ENCODE measurements around the gene BIRC5. TPM values are rescaled to one million over a fixed set of nuclear protein-coding genes. Genes with fewer than 3 reads are reported as not detected.

BIRC5 gene
- total RNA-seq, 1 donor from 2014 or later, result 5.8 TPM

GRCh38 chr17:78255953-78256706 is 42.1 kb downstream of the BIRC5 start:
- Histone ChIP-seq H3K4me3 (ENCODE audit: insufficient read depth, low read depth, low read length) (no peak overlapping the region), H3K27me3 (ENCODE audit: insufficient read depth, low read length) (no peaks in the 10 kb centered on the region), H2AFZ (ENCODE audit: low read depth, low read length) (no peak overlapping the region), H3K4me2 (ENCODE audit: low read length) (no peak overlapping the region), H3K9ac (ENCODE audit: low read length) (no peak overlapping the region), H3K27ac (ENCODE audit: low read depth, low read length) (no peak overlapping the region), H4K20me1 (ENCODE audit: insufficient read depth, low read length) (no peaks in the 10 kb centered on the region), H3K9me3 (ENCODE audit: insufficient read depth, low read depth, low read length) (no peaks in the 10 kb centered on the region), H3K4me1 (ENCODE audit: insufficient read depth, low read length) (peaks cover 4% of the 10 kb centered on the region), H3K79me2 (ENCODE audit: insufficient read depth, low read length) (no peaks in the 10 kb centered on the region), H3K36me3 (ENCODE audit: insufficient read depth, low read length) (no peaks in the 10 kb centered on the region)
- peaks cover 4% of the 10 kb centered on the region for H3K27me3 Mint-ChIP-seq (ENCODE audit: low read depth, unreplicated experiment)
- FAIRE-seq (no peak), DNase-seq (ENCODE audit: low read depth) (no peak)
- H3K27ac Mint-ChIP-seq (ENCODE audit: unreplicated experiment), result peak overlapping the region; percentile 66
- no peaks in the 10 kb centered on the region for H3K9me3 Mint-ChIP-seq (ENCODE audit: unreplicated experiment)
- H3K36me3 Mint-ChIP-seq (ENCODE audit: low read depth, unreplicated experiment), result no peaks in the 10 kb centered on the region
- H3K4me1 Mint-ChIP-seq (ENCODE audit: low read depth, unreplicated experiment), result peaks cover 5% of the 10 kb centered on the region
- no peak overlapping the region for H3K4me3 Mint-ChIP-seq (ENCODE audit: unreplicated experiment)
- no peak for TF ChIP-seq CTCF (IDR thresholded peaks at IDR 0.05; ENCODE audit: insufficient read depth, low read depth, low read length)
- TF ChIP-seq EZH2 (IDR thresholded peaks at IDR 0.05; ENCODE audit: insufficient read depth, low read length), result no peak

- peak overlapping the region; percentile 66 for H3K27ac Mint-ChIP-seq (ENCODE audit: unreplicated experiment)
- Histone ChIP-seq H3K4me3 (ENCODE audit: insufficient read depth, low read depth, low read length) (no peak overlapping the region), H4K20me1 (ENCODE audit: insufficient read depth, low read length) (no peaks in the 10 kb centered on the region), H3K9me3 (ENCODE audit: insufficient read depth, low read depth, low read length) (no peaks in the 10 kb centered on the region), H3K36me3 (ENCODE audit: insufficient read depth, low read length) (no peaks in the 10 kb centered on the region), H3K79me2 (ENCODE audit: insufficient read depth, low read length) (no peaks in the 10 kb centered on the region), H3K4me2 (ENCODE audit: low read length) (no peak overlapping the region), H3K27ac (ENCODE audit: low read depth, low read length) (no peak overlapping the region), H3K27me3 (ENCODE audit: insufficient read depth, low read length) (no peaks in the 10 kb centered on the region), H2AFZ (ENCODE audit: low read depth, low read length) (no peak overlapping the region), H3K4me1 (ENCODE audit: insufficient read depth, low read length) (peaks cover 4% of the 10 kb centered on the region), H3K9ac (ENCODE audit: low read length) (no peak overlapping the region)
- no peaks in the 10 kb centered on the region for H3K36me3 Mint-ChIP-seq (ENCODE audit: low read depth, unreplicated experiment)
- no peak for DNase-seq (ENCODE audit: low read depth)
- no peak overlapping the region for H3K4me3 Mint-ChIP-seq (ENCODE audit: unreplicated experiment)
- no peaks in the 10 kb centered on the region for H3K9me3 Mint-ChIP-seq (ENCODE audit: unreplicated experiment)
- H3K27me3 Mint-ChIP-seq (ENCODE audit: low read depth, unreplicated experiment), result peaks cover 4% of the 10 kb centered on the region
- no peak for FAIRE-seq
- TF ChIP-seq CTCF (IDR thresholded peaks at IDR 0.05; ENCODE audit: insufficient read depth, low read depth, low read length) (no peak), EZH2 (IDR thresholded peaks at IDR 0.05; ENCODE audit: insufficient read depth, low read length) (no peak)
- peaks cover 5% of the 10 kb centered on the region for H3K4me1 Mint-ChIP-seq (ENCODE audit: low read depth, unreplicated experiment)
Observed at GRCh38 chr17:78256707-78257591, 42.9 kb downstream of the BIRC5 start.

Data from astrocyte (in vitro differentiated cells and primary cell).